ENCODE results near the gene LSM11. TPM values are rescaled to one million over a fixed set of nuclear protein-coding genes. Genes with fewer than 3 reads are reported as not detected.

LSM11 gene
- total RNA-seq, 2 donors from 2014 or later = 3.7 to 4.5 TPM

GRCh38 chr5:157729858-157730257 is 13.7 kb upstream of the LSM11 start:
- Mint-ChIP-seq H3K4me1 (peaks cover 3% of the 10 kb centered on the region), H3K27me3 (ENCODE audit: insufficient read depth) (peaks cover 4% of the 10 kb centered on the region), H3K27ac (no peak overlapping the region), H3K36me3 (ENCODE audit: low read depth) (peaks cover 22% of the 10 kb centered on the region), H3K4me3 (no peak overlapping the region), H3K9me3 (peaks cover 11% of the 10 kb centered on the region)
- no peak for TF ChIP-seq CTCF (conservative IDR thresholded peaks at IDR 0.05)
- peaks cover 12% of the 10 kb centered on the region for H3K36me3 ChIP-seq (ENCODE audit: control insufficient read depth, insufficient read depth, low read length)
- no peak for DNase-seq
- H3K9ac ChIP-seq (ENCODE audit: extremely low read depth, low read length, poor library complexity, severe bottlenecking) = no peak overlapping the region
- H3K27me3 ChIP-seq (ENCODE audit: control insufficient read depth, insufficient read depth, low read length, poor library complexity, severe bottlenecking) = no peaks in the 10 kb centered on the region
- H3K4me3 ChIP-seq (ENCODE audit: low read length) = no peak overlapping the region
- peaks cover 5% of the 10 kb centered on the region for H3K9me3 ChIP-seq (ENCODE audit: control insufficient read depth, low read length)
- H3K27ac ChIP-seq (ENCODE audit: low read depth, low read length) = no peak overlapping the region
- no peaks in the 10 kb centered on the region for H3K4me1 ChIP-seq (ENCODE audit: control insufficient read depth, insufficient read depth, low read length)

GRCh38 chr5:157730900-157731271 is 12.6 kb upstream of the LSM11 start:
- H3K4me1 Mint-ChIP-seq = peaks cover 3% of the 10 kb centered on the region
- peaks cover 16% of the 10 kb centered on the region for H3K36me3 ChIP-seq (ENCODE audit: control insufficient read depth, insufficient read depth, low read length)
- no peak for TF ChIP-seq CTCF (conservative IDR thresholded peaks at IDR 0.05)
- peaks cover 5% of the 10 kb centered on the region for H3K9me3 ChIP-seq (ENCODE audit: control insufficient read depth, low read length)
- H3K27me3 ChIP-seq (ENCODE audit: control insufficient read depth, insufficient read depth, low read length, poor library complexity, severe bottlenecking) = no peaks in the 10 kb centered on the region
- peak overlapping the region; percentile 92 for H3K4me3 Mint-ChIP-seq
- H3K9me3 Mint-ChIP-seq = peaks cover 5% of the 10 kb centered on the region
- peak overlapping the region; percentile 93 for H3K4me3 ChIP-seq (ENCODE audit: low read length)
- peaks cover 4% of the 10 kb centered on the region for H3K27me3 Mint-ChIP-seq (ENCODE audit: insufficient read depth)
- no peak overlapping the region for H3K27ac ChIP-seq (ENCODE audit: low read depth, low read length)
- H3K27ac Mint-ChIP-seq = peak overlapping the region; percentile 99
- H3K36me3 Mint-ChIP-seq (ENCODE audit: low read depth) = peaks cover 22% of the 10 kb centered on the region
- no peaks in the 10 kb centered on the region for H3K4me1 ChIP-seq (ENCODE audit: control insufficient read depth, insufficient read depth, low read length)
- H3K9ac ChIP-seq (ENCODE audit: extremely low read depth, low read length, poor library complexity, severe bottlenecking) = peak overlapping the region; percentile 52
- 9 to 18% methylated on average over 3 to 5 of the region's 5 CpGs for WGBS, 2 experiments (ENCODE audit: insufficient coverage in 1 of 2, insufficient read length in 1 of 2)
- DNase-seq = no peak

GRCh38 chr5:157731272-157732129 is 12.0 kb upstream of the LSM11 start, which contains the start of gene THG1L:
Gene THG1L (plus strand): TSS chr5:157731420. CDS start chr5:157731441, 21 bp downstream.
- TF ChIP-seq CTCF (conservative IDR thresholded peaks at IDR 0.05) = no peak
- Histone ChIP-seq H3K9me3 (ENCODE audit: control insufficient read depth, low read length) (peaks cover 5% of the 10 kb centered on the region), H3K27me3 (ENCODE audit: control insufficient read depth, insufficient read depth, low read length, poor library complexity, severe bottlenecking) (no peaks in the 10 kb centered on the region), H3K36me3 (ENCODE audit: control insufficient read depth, insufficient read depth, low read length) (peaks cover 16% of the 10 kb centered on the region), H3K4me1 (ENCODE audit: control insufficient read depth, insufficient read depth, low read length) (no peaks in the 10 kb centered on the region), H3K9ac (ENCODE audit: extremely low read depth, low read length, poor library complexity, severe bottlenecking) (peak within 1 kb of the TSS; percentile 52), H3K4me3 (ENCODE audit: low read length) (peak within 1 kb of the TSS; percentile 93), H3K27ac (ENCODE audit: low read depth, low read length) (peak within 1 kb of the TSS; percentile 73)
- H3K27me3 Mint-ChIP-seq (ENCODE audit: insufficient read depth) = no peaks in the 10 kb centered on the region
- H3K4me3 Mint-ChIP-seq = peak within 1 kb of the TSS; percentile 92
- peaks cover 24% of the 10 kb centered on the region for H3K36me3 Mint-ChIP-seq (ENCODE audit: low read depth)
- H3K9me3 Mint-ChIP-seq = no peaks in the 10 kb centered on the region
- H3K4me1 Mint-ChIP-seq = peaks cover 3% of the 10 kb centered on the region
- DNase-seq = peak; percentile 100
- H3K27ac Mint-ChIP-seq = peak within 1 kb of the TSS; percentile 99
- WGBS, 2 experiments (ENCODE audit: insufficient coverage in 1 of 2, insufficient read length in 1 of 2) = 2 to 5% methylated on average over 38 to 47 of the region's 47 CpGs

Measured in endodermal cell (in vitro differentiated cells).